ENCODE data around the gene DOP1A.

- TF ChIP-seq EZH2 (IDR thresholded peaks at IDR 0.05; ENCODE audit: borderline replicate concordance, low read length), result no peak
- no peak for TF ChIP-seq CTCF (conservative IDR thresholded peaks at IDR 0.05 in 1 of 2, IDR thresholded peaks at IDR 0.05 in 1 of 2; ENCODE audit: extremely low read depth in 1 of 2, insufficient read depth in 1 of 2, low read depth in 1 of 2, low read length in 2 of 2)
These were observed 46.7 kb downstream of the DOP1A start for GRCh38 chr6:83114164-83114563.

Measured in mammary epithelial cell (primary cell).